B cell (primary cell): ENCODE measurements around the gene EFNA5. TPM values are rescaled to one million over a fixed set of nuclear protein-coding genes. Genes with fewer than 3 reads are reported as not detected.

Experiments
- ATAC-seq: fragments of 200-7000 bp; cut with Tn5 transposase; one replicate; pipeline ENCODE4 v1.10.0; 2021; ENCODE audit warnings: low read depth, mild to moderate bottlenecking, moderate number of reproducible peaks, moderate library complexity
- CTCF ChIA-PET: fragments of 350-600 bp; sonication (Branson Sonifier 250); formaldehyde crosslinking; loops from one replicate; lab custom pipeline; 2021; ENCODE audit warnings: antibody characterized with exemption, inconsistent platforms; lab: Charles Lee
- POLR2A ChIA-PET: fragments of 350-600 bp; sonication (Branson Sonifier 250); formaldehyde crosslinking; loops from one replicate; lab custom pipeline; 2021; ENCODE audit warnings: antibody characterized with exemption; lab: Charles Lee
- DNase-seq: peaks from one replicate; pipeline ENCODE4 v3.0.0; 2013
- H2AFZ ChIP-seq: 2 replicates; pipeline ENCODE4 v1.6.1; 2012; ENCODE audit warnings: mild to moderate bottlenecking, low read depth, low read length; ENCODE audit not compliant: insufficient read depth, poor library complexity, severe bottlenecking
- H3K27ac ChIP-seq, 2 donors: 1 replicate in 1 of 2; 2 replicates in 1 of 2; pipeline ENCODE4 v1.5.1; 2012 to 2013; ENCODE audit warnings: low read length in 2 of 2, mild to moderate bottlenecking in 2 of 2, moderate library complexity in 1 of 2
- H3K27me3 ChIP-seq, 4 experiments: fragments of 200-600 bp in 1 of 4; sonication (generic) in 1 of 4; replicated peaks in 1 of 4; 1 replicate in 2 of 4; 2 replicates in 2 of 4; pipeline versions ENCODE4 v1.6.1 to v1.7.0; 2013 to 2016; ENCODE audit warnings: low read length in 3 of 4, mild to moderate bottlenecking in 2 of 4, mixed read lengths in 1 of 4, moderate library complexity in 1 of 4; ENCODE audit not compliant: insufficient read depth in 4 of 4, control insufficient read depth in 3 of 4; ENCODE audit errors: control extremely low read depth in 1 of 4
- H3K36me3 ChIP-seq, 2 experiments: replicated peaks in 1 of 2; 1 replicate in 1 of 2; 2 replicates in 1 of 2; pipeline versions ENCODE4 v1.6.1 to v1.7.1; 2013; ENCODE audit warnings: low read length in 1 of 2; ENCODE audit not compliant: insufficient read depth in 2 of 2, control insufficient read depth in 1 of 2; ENCODE audit errors: control extremely low read depth in 1 of 2, extremely low read depth in 1 of 2
- H3K4me1 ChIP-seq, 2 donors: fragments of 200-600 bp in 1 of 2; sonication (generic) in 1 of 2; 1 replicate in 1 of 2; 2 replicates in 1 of 2; pipeline versions ENCODE4 v1.5.1 to v1.6.1; 2013 to 2017; ENCODE audit warnings: low read length in 2 of 2; ENCODE audit not compliant: control insufficient read depth in 2 of 2, insufficient read depth in 2 of 2
- H3K4me2 ChIP-seq: replicated peaks from 2 replicates; pipeline ENCODE3; 2012; ENCODE audit warnings: mild to moderate bottlenecking, low read depth, low read length; ENCODE audit not compliant: poor library complexity, severe bottlenecking
- H3K4me3 ChIP-seq, 5 experiments: fragments of 200-600 bp in 1 of 5; sonication (generic) in 1 of 5; 1 replicate in 3 of 5; 2 replicates in 2 of 5; pipeline versions ENCODE4 v1.5.1 to v1.7.0; 2011 to 2016; ENCODE audit warnings: low read length in 4 of 5, mild to moderate bottlenecking in 4 of 5, low read depth in 2 of 5, control low read depth in 1 of 5, moderate library complexity in 1 of 5; ENCODE audit not compliant: insufficient read depth in 1 of 5; ENCODE audit errors: control extremely low read depth in 1 of 5, extremely low read depth in 1 of 5
- H3K79me2 ChIP-seq: fragments of 200-600 bp; sonication (generic); one replicate; pipeline ENCODE4 v1.6.0; 2016; ENCODE audit warnings: low read length; ENCODE audit not compliant: control insufficient read depth, insufficient read depth
- H3K9ac ChIP-seq: fragments of 200-600 bp; sonication (generic); 2 replicates; pipeline ENCODE4 v1.6.1; 2017; ENCODE audit warnings: mild to moderate bottlenecking, low read length, moderate library complexity
- H3K9me3 ChIP-seq, 3 donors: one replicate each; pipeline versions ENCODE4 v1.6.1 to v1.7.1; 2013; ENCODE audit warnings: low read length in 2 of 3; ENCODE audit not compliant: control insufficient read depth in 2 of 3, insufficient read depth in 1 of 3; ENCODE audit errors: control extremely low read depth in 1 of 3
- H4K20me1 ChIP-seq: 2 replicates; pipeline ENCODE4 v1.6.0; 2012; ENCODE audit warnings: mild to moderate bottlenecking, low read length; ENCODE audit not compliant: insufficient read depth, control insufficient read depth, poor library complexity, severe bottlenecking
- H3K27ac Mint-ChIP-seq: one replicate; pipeline ENCODE4 v1.8.0; 2021; ENCODE audit warnings: mixed read lengths
- H3K27me3 Mint-ChIP-seq: one replicate; pipeline ENCODE4 v1.8.0; 2021; ENCODE audit warnings: mixed read lengths
- H3K4me1 Mint-ChIP-seq: one replicate; pipeline ENCODE4 v1.8.0; 2021; ENCODE audit warnings: mixed read lengths
- H3K4me3 Mint-ChIP-seq: one replicate; pipeline ENCODE4 v1.8.0; 2021; ENCODE audit warnings: mixed read lengths
- H3K9me3 Mint-ChIP-seq: one replicate; pipeline ENCODE4 v1.8.0; 2022; ENCODE audit warnings: mixed read lengths; ENCODE audit not compliant: insufficient read depth
- EZH2 ChIP-seq: IDR thresholded peaks from 2 replicates; pipeline ENCODE4 v1.6.1; 2012; ENCODE audit warnings: borderline replicate concordance, low read depth, mild to moderate bottlenecking, moderate library complexity, low read length; ENCODE audit not compliant: insufficient read depth, poor library complexity, severe bottlenecking
- WGBS: methylation state at CpG from one replicate; pipeline ENCODE4 v1.1.5; 2013; ENCODE audit warnings: missing lambda C conversion rate; ENCODE audit not compliant: insufficient coverage; 5-methylcytosine and 5-hydroxymethylcytosine counted together
- intact Hi-C: fragments of 100-400 bp; cut with micrococcal nuclease; formaldehyde crosslinking; loops from one replicate; pipeline ENCODE4 v1.10.0; 2022
- polyA plus RNA-seq: library from polyadenylated mRNA; depleted of rRNA; stranded (reverse); fragments of >200 nt; gene quantifications from 2 replicates; pipeline ENCODE4 v1.2.3, GENCODE V29; 2012
- total RNA-seq, 2 donors: library from RNA; stranded (reverse); fragments of 120-200 nt in 1 of 2; gene quantifications; 1 replicate in 1 of 2; 2 replicates in 1 of 2; pipeline versions ENCODE4 v1.2.3 to v1.2.4, GENCODE V29; 2013 to 2022
- TF ChIP-seq, protein P1 (sequence below): fragments of 200-600 bp; IDR thresholded peaks from one replicate; pipeline ENCODE4 v1.8.0; 2022; ENCODE audit warnings: antibody characterized with exemption, mild to moderate bottlenecking

EFNA5 gene
- total and polyA plus RNA-seq, 2 donors (not counting 1 experiment from before 2014, with no cell fraction given): not detected

DNA sequence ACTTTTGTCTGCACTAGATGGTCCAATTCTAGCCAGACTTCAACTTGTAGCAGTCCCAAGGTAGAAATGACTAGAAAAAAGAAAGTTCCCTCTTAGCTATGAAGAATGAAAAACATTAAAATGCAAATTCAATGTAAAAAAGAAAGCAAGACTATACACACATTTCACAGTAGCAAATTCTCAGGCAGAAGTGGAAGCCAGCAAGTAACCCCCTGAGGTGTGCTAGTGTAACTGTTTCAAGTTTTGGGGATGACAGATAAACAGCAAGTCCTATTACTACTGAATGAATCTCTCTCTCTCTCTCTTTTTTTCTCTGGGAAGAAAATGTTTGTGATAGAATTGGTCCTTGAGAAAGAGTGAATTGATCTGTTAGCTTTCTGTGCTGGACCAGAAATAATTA, 185.6 kb downstream of the EFNA5 start:
- Histone ChIP-seq H3K79me2 (no peaks in the 10 kb centered on the region), H3K9me3 (no peaks in the 10 kb centered on the region), H3K4me1 (no peaks in the 10 kb centered on the region), H3K27ac (no peak overlapping the region), H3K4me2 (no peak overlapping the region), H3K36me3 (no peaks in the 10 kb centered on the region), H2AFZ (no peak overlapping the region), H4K20me1 (no peaks in the 10 kb centered on the region), H3K4me3 (no peak overlapping the region), H3K27me3 (no peaks in the 10 kb centered on the region), H3K9ac (no peak overlapping the region)
- Mint-ChIP-seq H3K4me3 (no peak overlapping the region), H3K9me3 (no peaks in the 10 kb centered on the region), H3K4me1 (no peaks in the 10 kb centered on the region), H3K27me3 (no peaks in the 10 kb centered on the region), H3K27ac (no peak overlapping the region)
- ChIA-PET POLR2A (no interaction called here), CTCF (interaction anchor here (1.0 kb wide), 1 partner anchor 22 kb away, joined by 3 read pairs; no protein-coding TSS in a partner anchor)
- DNase-seq (no peak), ATAC-seq (no peak)
- intact Hi-C loops: no loop called here
- TF ChIP-seq, protein P1, sequence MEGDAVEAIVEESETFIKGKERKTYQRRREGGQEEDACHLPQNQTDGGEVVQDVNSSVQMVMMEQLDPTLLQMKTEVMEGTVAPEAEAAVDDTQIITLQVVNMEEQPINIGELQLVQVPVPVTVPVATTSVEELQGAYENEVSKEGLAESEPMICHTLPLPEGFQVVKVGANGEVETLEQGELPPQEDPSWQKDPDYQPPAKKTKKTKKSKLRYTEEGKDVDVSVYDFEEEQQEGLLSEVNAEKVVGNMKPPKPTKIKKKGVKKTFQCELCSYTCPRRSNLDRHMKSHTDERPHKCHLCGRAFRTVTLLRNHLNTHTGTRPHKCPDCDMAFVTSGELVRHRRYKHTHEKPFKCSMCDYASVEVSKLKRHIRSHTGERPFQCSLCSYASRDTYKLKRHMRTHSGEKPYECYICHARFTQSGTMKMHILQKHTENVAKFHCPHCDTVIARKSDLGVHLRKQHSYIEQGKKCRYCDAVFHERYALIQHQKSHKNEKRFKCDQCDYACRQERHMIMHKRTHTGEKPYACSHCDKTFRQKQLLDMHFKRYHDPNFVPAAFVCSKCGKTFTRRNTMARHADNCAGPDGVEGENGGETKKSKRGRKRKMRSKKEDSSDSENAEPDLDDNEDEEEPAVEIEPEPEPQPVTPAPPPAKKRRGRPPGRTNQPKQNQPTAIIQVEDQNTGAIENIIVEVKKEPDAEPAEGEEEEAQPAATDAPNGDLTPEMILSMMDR: no peak
- no peak for TF ChIP-seq EZH2

DNA sequence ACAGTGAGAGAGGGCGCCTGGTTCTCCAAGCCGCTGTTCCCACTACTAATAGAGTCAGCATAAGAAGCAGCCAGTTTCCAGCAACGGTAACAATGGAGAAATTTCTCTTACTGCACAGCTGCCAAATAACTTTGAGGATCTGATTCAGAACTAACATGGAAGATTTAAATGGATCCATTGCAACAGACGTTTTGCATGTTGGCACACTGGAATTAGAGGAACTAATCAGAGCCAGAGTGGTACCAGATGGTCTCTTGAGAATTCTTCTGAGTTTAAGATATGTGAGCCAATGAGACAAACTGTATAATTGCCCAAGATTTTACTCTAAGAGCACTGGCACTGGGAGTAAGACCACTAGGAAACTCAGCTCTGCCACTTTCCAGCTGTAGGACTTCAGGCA, 186.5 kb downstream of the EFNA5 start:
- no peaks in the 10 kb centered on the region for H3K4me1 Mint-ChIP-seq
- intact Hi-C loops: no loop called here
- WGBS: 70% methylated on average over 3 of the region's 4 CpGs
- H3K27me3 Mint-ChIP-seq: no peaks in the 10 kb centered on the region
- H3K4me1 ChIP-seq: no peaks in the 10 kb centered on the region
- H4K20me1 ChIP-seq: no peaks in the 10 kb centered on the region
- H3K79me2 ChIP-seq: no peaks in the 10 kb centered on the region
- ChIA-PET CTCF (interaction anchor here (0.7 kb wide), 1 partner anchor 1081 kb away, joined by 4 read pairs; no protein-coding TSS in a partner anchor), POLR2A (no interaction called here)
- no peak overlapping the region for H3K4me2 ChIP-seq
- ATAC-seq (no peak), DNase-seq (no peak)
- H3K9ac ChIP-seq: no peak overlapping the region
- no peak overlapping the region for H3K4me3 Mint-ChIP-seq
- H2AFZ ChIP-seq: no peak overlapping the region
- TF ChIP-seq EZH2: no peak
- TF ChIP-seq, protein P1: no peak
- H3K4me3 ChIP-seq: no peak overlapping the region
- H3K27ac ChIP-seq: no peak overlapping the region
- H3K36me3 ChIP-seq: no peaks in the 10 kb centered on the region
- H3K9me3 Mint-ChIP-seq: no peaks in the 10 kb centered on the region
- no peaks in the 10 kb centered on the region for H3K27me3 ChIP-seq
- no peak overlapping the region for H3K27ac Mint-ChIP-seq
- H3K9me3 ChIP-seq: no peaks in the 10 kb centered on the region
